ENCODE measurements around the gene SUSD4.

Gene SUSD4

GRCh38 chr1:223332997-223333396 is 31.0 kb downstream of the SUSD4 start:
- H3K4me2 ChIP-seq (ENCODE audit: low read length) = no peak overlapping the region
- H4K20me1 ChIP-seq (ENCODE audit: insufficient read depth, low read length) = no peaks in the 10 kb centered on the region
- H3K27me3 ChIP-seq (ENCODE audit: insufficient read depth, low read length) = no peaks in the 10 kb centered on the region
- H3K9ac ChIP-seq (ENCODE audit: low read length) = no peak overlapping the region
- H3K9me2 ChIP-seq (ENCODE audit: low read depth, low read length) = no peaks in the 10 kb centered on the region
- H3K36me3 ChIP-seq (ENCODE audit: insufficient read depth, low read length) = no peaks in the 10 kb centered on the region
- no peaks in the 10 kb centered on the region for H3K9me3 ChIP-seq (ENCODE audit: low read length)
- TF ChIP-seq CTCF (IDR thresholded peaks at IDR 0.05; ENCODE audit: low read length) (no peak), EZH2 (IDR thresholded peaks at IDR 0.05; ENCODE audit: borderline replicate concordance, low read length) (no peak)
- no peak overlapping the region for H3K4me3 ChIP-seq (ENCODE audit: low read depth, low read length, poor library complexity, severe bottlenecking)
- no peak overlapping the region for H3K27ac ChIP-seq (ENCODE audit: low read depth, low read length, poor library complexity, severe bottlenecking)
- no peak overlapping the region for H2AFZ ChIP-seq (ENCODE audit: low read length)
- no peaks in the 10 kb centered on the region for H3K79me2 ChIP-seq (ENCODE audit: insufficient read depth, low read length)
- no peaks in the 10 kb centered on the region for H3K4me1 ChIP-seq (ENCODE audit: insufficient read depth, low read length, severe bottlenecking)
- no peaks in the 10 kb centered on the region for H3F3A ChIP-seq (ENCODE audit: insufficient read depth, low read length)

- Histone ChIP-seq H3F3A (ENCODE audit: insufficient read depth, low read length) (no peaks in the 10 kb centered on the region), H3K4me3 (ENCODE audit: low read depth, low read length, poor library complexity, severe bottlenecking) (no peak overlapping the region), H3K9ac (ENCODE audit: low read length) (no peak overlapping the region), H3K4me1 (ENCODE audit: insufficient read depth, low read length, severe bottlenecking) (no peaks in the 10 kb centered on the region), H3K9me3 (ENCODE audit: low read length) (no peaks in the 10 kb centered on the region), H3K79me2 (ENCODE audit: insufficient read depth, low read length) (no peaks in the 10 kb centered on the region), H4K20me1 (ENCODE audit: insufficient read depth, low read length) (no peaks in the 10 kb centered on the region), H3K27me3 (ENCODE audit: insufficient read depth, low read length) (no peaks in the 10 kb centered on the region), H3K36me3 (ENCODE audit: insufficient read depth, low read length) (no peaks in the 10 kb centered on the region), H3K27ac (ENCODE audit: low read depth, low read length, poor library complexity, severe bottlenecking) (no peak overlapping the region), H3K4me2 (ENCODE audit: low read length) (no peak overlapping the region), H3K9me2 (ENCODE audit: low read depth, low read length) (no peaks in the 10 kb centered on the region), H2AFZ (ENCODE audit: low read length) (no peak overlapping the region)
- TF ChIP-seq EZH2 (IDR thresholded peaks at IDR 0.05; ENCODE audit: borderline replicate concordance, low read length) (no peak), CTCF (IDR thresholded peaks at IDR 0.05; ENCODE audit: low read length) (no peak)
Observed at GRCh38 chr1:223331929-223332328, 32.0 kb downstream of the SUSD4 start.

- H2AFZ ChIP-seq (ENCODE audit: low read length) = no peak overlapping the region
- no peaks in the 10 kb centered on the region for H3K79me2 ChIP-seq (ENCODE audit: insufficient read depth, low read length)
- no peak for TF ChIP-seq EZH2 (IDR thresholded peaks at IDR 0.05; ENCODE audit: borderline replicate concordance, low read length)
- no peak for TF ChIP-seq CTCF (IDR thresholded peaks at IDR 0.05; ENCODE audit: low read length)
- H3K27me3 ChIP-seq (ENCODE audit: insufficient read depth, low read length) = no peaks in the 10 kb centered on the region
- H3K9ac ChIP-seq (ENCODE audit: low read length) = no peak overlapping the region
- no peaks in the 10 kb centered on the region for H4K20me1 ChIP-seq (ENCODE audit: insufficient read depth, low read length)
- H3K9me3 ChIP-seq (ENCODE audit: low read length) = no peaks in the 10 kb centered on the region
- H3K4me2 ChIP-seq (ENCODE audit: low read length) = no peak overlapping the region
- no peaks in the 10 kb centered on the region for H3K9me2 ChIP-seq (ENCODE audit: low read depth, low read length)
- H3K4me1 ChIP-seq (ENCODE audit: insufficient read depth, low read length, severe bottlenecking) = no peaks in the 10 kb centered on the region
- H3F3A ChIP-seq (ENCODE audit: insufficient read depth, low read length) = no peaks in the 10 kb centered on the region
- no peak overlapping the region for H3K27ac ChIP-seq (ENCODE audit: low read depth, low read length, poor library complexity, severe bottlenecking)
- no peak overlapping the region for H3K4me3 ChIP-seq (ENCODE audit: low read depth, low read length, poor library complexity, severe bottlenecking)
- no peaks in the 10 kb centered on the region for H3K36me3 ChIP-seq (ENCODE audit: insufficient read depth, low read length)
Observed at GRCh38 chr1:223331301-223331700, 32.7 kb downstream of the SUSD4 start.

All from OCI-LY1 (cell line).